Jurkat, Clone E6-1 (cell line): ENCODE results near the gene HOOK2.

Experiments used
- DNase-seq: peaks from one replicate; pipeline ENCODE4 v3.0.0-alpha.2; 2011; ENCODE audit warnings: low read depth, low spot score
- H3K4me3 ChIP-seq: 2 replicates; pipeline ENCODE4 v1.5.1; 2011; ENCODE audit warnings: mild to moderate bottlenecking, low read length, control low read depth, moderate library complexity

The HOOK2 gene

DNA sequence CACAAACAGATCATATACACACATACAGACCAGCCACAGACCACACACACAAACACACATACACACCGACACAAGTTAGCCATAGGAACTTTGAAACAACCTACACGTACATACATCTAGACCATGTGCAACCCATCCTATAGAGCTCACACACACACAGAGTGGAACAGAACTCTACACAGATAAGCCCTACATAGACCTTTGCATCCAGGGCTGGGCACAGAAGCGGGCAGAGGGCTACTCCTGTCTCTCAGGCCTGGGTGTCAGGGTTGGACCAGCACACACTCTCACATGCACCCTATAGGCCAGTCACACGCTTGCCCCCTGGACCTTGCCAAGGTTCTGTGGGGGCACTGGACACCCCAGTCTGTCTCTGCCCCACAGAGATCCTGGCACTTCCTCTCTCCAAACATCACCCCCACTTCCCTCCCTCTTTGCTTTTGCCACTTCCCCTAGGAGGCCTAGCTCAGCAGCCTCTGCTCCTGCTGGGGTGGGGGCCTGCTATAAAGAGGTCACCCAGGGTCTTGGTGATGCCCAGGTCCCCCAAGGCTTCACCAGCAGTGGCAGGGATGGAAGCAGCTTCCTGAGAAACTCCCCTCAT, 10.2 kb upstream of the HOOK2 start:
- no peak overlapping the region for H3K4me3 ChIP-seq
- DNase-seq: no peak

DNA sequence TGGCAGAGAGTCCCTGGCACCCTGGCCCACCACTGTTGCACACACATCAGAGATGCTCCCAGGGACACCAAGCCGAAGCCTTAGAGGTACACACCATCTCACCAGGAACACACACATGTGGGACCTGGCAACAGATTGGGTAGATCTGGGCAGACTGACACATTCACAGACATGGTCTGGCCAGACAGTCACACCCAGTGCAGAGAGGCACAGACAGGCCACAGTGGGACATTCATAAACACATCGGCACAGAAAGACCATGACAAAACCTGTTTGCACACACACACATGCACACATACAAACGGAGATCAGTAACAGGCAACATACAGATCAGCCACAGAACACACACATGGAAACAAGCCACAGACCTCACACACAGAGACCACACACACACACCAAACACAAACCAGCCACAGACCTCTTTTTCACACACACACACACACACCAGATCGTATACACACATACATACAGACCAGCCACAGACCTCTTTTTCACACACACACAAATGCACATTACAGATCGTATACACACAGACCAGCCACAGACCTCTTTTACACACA, 9.6 kb upstream of the HOOK2 start:
- H3K4me3 ChIP-seq: no peak overlapping the region
- no peak for DNase-seq

DNA sequence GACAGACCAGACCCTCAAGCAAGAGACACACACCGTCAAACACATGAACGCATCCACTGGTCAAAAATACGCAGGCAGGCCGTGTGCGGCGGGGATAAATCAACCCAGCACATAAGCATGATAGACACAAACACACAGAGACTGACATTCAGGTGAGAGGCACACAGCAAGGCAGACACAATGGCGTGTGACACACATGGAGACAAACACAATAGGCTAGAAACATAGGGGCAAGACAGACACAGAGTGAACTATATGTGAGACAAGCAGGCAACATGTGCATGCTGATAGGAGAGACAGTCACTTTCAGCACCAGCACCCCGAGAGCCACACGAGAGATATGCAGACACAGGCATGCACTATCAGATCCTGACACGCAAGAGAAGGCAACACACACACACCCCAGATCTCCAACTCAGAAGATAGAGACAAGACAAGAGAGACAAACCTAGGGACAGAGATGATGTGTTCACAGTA, 9.1 kb upstream of the HOOK2 start:
- no peak overlapping the region for H3K4me3 ChIP-seq
- no peak for DNase-seq

DNA sequence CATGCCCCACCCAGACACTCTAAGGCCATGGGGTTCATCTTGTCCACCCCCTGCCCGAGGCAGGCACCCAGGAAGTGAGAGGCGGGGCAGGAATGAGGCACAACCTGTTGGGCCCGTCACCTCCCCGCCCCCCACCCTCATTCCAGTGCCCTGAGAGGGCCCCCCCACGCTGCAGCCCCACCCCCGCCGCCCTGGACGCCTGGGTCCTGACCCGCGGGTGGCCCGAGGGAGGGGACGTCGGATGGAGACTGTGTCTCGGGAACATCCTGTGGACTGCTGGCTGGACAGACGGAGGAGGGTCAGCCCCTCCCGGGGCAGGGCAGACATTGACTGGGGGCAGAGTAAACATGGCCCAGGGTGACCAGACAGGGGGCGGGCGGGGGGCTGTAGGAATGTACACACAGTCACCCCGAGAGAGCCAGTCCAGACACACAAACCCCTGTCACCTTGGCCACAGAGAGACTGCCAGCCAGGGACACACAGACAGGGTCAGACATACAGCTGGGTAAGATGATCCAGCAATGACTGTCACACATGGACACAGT, 8.6 kb upstream of the HOOK2 start:
- DNase-seq: no peak
- H3K4me3 ChIP-seq: peak overlapping the region; percentile 67

DNA sequence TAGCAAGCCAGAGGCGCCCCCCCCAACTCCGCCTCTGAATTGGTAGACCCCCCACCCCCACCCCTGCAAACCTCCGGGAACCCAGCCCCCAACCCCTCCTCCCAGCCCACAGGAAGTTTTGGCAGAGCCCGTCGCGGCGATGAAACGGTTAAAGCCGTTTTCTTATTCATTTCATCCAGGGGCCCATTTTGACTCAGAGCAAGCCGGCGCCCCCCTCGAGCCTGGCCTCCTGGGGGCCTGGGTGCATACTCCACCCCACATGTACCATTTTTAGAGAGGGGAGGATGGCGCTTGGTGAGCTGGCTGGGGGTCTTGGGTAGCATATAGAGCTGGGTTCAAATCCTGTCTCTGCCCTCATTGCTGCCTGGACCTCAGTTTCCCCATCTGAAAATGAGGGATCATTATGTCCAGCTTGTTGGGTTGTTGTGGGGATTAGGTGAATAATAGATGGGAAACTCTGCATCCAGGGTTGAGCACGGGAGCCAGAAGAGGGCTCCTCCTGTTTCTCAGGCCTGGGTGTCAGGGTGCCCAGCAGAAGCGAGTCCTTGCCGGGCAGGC, 8.0 kb upstream of the HOOK2 start:
- peak overlapping the region; percentile 67 for H3K4me3 ChIP-seq
- peak; percentile 76 for DNase-seq

DNA sequence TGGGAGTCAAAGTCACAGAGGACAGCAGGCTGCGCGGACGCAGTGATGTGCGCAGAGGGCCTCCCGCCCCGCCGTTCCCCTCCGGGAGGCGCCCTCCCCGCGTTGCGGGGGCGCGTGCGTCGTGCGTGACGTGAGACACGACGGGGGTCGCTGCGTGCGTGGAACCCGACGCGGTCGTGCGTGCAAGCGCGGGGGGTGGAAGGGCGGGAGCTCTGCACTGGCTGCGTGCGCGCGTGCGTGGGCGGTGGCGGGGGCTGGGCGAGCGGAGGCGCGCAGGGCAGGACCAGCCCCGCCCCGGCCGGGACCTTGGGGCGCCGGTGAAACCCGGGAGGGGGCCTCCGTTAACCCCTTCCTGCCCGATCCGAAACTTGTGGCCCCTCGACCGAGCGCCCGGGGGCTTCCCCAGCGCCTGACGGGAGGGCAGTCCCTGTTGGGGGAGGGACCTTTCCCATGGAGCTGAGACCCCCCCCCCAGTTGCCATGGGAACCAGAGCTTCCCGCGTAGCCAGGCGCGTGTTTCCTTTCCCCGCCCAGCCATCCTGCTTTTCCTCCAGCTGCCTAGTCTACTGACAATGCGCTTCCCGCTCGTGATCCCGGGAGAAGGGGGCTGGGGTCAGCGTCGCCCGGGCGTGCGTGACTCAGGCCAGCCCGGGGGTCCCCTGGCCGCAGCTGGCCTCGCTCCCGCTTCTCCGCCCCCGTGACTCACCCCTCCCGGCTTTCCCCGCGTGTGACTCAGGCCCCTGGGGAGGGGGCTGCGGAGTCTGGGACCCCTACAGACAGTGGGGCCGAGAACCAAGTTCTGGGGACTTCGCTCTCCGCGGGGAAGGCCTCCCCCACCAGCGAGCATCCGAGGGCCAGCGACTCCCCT, 7.3 kb upstream of the HOOK2 start:
- peak; percentile 79 for DNase-seq
- peak overlapping the region; percentile 67 for H3K4me3 ChIP-seq

DNA sequence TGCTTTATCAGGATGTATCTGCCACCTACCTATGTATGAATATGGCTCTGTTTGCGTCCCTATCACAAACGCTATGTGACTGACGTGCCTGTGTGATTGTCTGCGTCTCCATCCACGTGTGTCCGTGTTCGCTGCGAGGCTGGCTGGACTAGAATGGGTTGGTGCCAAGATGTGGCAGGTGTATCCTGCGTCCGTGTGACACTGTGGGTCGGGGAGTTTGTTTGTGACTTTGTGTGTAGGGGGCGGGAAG, 6.7 kb upstream of the HOOK2 start:
- H3K4me3 ChIP-seq: peak overlapping the region; percentile 67

DNA sequence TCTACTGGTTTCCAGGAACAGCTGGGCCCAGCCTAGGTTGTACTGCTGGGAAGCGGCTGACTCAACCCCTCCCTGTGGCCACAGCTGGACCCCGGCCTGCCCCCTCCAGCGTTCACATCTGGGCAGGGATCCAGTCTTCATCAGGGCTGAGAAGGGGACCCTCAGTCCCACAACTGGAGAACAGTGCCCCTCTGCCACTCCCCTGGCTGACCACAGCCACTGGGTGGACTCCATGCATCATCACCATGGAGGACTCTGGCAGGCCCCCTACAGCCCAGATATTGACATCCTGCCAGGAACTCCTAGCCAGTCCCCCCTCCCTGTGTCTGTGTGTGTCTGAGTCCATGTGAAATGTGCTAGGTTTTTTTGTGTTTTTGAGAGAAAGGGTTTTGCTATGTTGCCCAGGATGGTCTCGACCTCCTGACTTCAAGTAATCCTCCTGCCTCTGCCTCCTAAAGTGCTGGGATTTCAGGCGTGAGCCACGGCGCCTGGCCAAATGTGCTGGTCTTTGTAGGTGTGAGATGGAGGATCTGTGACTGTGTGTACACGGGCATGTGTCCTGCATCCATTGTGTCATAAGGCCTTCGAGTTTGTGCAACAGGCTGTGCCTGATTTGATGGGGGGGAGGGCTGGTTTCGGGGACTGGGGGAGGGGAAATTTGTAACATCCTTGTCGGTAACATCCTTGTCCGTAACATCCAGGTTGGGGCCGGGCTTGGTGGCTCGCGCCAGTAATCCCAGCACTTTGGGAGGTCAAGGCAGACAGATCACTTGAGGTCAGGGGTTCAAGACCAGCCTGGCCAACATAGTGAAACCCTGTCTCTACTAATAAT, 4.0 kb upstream of the HOOK2 start:
- peak overlapping the region; percentile 73; the same call in 1 of the 2 replicates for H3K4me3 ChIP-seq
- DNase-seq: no peak

More for the DNA sequence above, 6.7 kb upstream of the HOOK2 start:
- no peak for DNase-seq

DNA sequence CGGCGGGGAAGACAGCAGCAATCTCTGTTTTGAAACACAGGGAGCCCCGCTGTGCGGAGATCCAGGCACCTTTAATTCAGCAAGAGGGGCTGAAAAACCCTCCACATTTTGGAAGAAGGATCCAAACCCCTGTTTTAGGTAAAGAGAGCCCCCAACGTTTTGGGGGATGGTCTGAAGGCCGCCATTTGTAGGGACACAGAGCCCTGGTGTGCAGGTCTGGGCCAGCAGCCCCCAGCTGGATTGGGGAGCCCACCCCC, 3.5 kb upstream of the HOOK2 start:
- no peak for DNase-seq
- H3K4me3 ChIP-seq: peak overlapping the region; percentile 73

DNA sequence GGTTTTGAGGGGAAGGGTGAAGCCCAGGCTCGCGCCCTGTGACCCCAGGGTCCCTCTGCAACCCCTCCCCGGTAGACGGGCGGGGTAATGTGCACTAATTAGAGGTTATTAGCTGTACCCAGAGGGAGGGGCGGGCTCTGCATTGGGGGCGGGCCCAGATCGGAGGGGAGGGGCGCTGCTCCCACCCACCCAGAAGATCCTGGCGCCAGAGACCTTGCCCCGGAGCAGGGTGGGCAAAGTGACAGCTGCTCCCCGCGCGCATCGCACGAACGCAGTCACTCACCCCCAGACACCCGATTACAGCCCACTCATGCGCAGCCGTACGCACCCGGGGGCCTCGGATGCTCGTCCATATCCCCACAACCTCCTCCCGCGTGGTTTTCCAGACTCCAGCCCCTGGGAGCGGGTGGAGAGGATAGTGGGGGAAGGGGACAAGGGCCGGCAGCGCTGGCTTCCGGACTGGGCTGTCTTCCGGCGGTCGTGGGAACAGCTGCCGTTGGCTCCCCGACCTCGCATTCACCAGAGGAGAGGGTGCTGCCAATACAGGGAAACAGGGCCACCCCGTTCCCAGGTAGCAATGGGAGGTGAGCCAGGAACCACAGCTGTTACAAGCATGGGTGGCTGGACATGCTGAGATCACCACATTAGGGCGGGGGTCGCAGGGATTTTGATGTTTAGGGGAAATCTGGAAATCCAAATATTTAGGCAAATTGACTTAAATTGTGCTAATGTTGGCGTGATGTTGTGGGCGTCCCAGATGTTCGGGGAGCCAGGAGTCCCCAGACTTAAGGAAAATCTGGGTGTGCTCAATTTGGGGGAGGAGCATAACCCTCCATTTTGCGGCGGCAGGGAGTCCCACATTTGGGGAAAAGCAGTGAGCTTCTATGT, 2.9 kb upstream of the HOOK2 start:
- H3K4me3 ChIP-seq: peak overlapping the region; percentile 73
- DNase-seq: no peak

DNA sequence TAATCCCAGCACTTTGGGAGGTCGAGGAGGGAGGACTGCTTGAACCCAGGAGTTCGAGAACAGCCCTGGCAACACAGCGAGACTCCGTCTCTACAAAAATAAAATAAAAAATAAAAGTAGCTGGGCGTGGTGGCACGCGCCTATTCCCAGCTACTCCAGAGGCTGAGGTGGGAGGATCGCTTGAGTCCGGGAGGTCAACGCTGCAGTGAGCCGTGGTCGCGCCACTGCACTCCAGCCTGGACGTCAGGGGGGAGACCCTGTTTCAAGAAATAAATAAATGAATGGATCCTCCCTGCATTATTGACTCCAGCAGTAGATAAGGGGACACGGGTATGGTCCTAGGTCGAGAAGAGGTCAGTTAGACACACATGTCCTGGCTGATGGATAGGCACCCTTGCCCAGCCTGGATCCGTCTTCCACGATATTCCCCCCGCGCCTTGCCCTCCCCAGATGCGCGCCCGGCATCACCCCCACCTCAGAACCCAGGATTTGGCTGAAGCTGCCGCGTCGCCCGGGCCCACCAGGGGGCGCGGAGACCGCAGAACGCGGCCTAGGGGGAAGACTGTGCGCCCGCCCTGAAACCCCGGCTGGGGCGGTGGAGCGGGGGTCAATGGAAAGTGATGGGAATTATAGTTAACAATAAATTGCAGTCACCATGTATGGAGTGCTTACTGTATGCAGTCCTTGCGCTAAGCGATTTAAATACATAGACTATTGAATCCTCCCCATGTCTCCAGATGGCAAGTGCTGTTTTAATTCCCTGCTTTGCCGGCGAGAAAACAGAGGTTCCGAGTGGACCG, 2.1 kb upstream of the HOOK2 start:
- DNase-seq: no peak
- peak overlapping the region; percentile 73 for H3K4me3 ChIP-seq

DNA sequence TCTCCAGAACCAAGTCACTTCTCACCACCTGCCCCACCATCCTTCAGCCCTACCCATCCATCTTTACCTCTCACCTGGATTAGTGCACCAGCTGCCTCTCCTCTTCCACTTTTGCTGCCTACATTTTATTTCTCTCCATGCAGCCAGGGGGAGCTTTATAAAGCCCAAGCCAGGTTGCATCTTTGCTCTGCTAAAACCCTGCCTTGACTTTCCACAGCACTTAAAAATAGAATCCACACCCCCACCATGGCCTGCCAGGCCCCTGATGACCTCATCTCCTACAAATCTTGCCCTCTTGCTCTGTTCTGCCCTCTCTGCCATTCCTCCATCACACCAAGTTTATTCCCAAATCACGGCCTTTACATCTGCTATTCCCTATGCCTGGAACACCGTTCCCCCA, 1.8 kb downstream of the HOOK2 start:
- H3K4me3 ChIP-seq: no peak overlapping the region
- DNase-seq: no peak

DNA sequence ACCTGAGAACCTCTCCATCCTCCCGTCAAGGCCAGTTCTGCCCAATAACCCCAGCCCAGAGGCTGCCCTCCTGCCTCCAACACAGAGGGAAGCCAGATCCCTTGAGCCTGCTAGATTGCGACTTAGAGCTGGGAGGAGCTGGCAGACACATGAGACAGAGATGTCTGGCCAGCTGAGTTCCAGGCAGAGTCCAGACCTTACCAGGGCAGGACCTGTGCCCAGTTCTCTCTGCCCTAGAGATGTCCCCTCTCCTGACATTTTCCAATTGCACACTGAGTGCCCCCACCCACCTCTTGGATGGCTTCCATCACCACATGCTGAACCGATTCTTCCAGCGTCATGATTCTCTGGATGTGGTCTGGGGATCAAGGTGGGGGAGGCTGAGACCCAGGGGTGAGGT, 3.0 kb downstream of the HOOK2 start:
- no peak overlapping the region for H3K4me3 ChIP-seq
- DNase-seq: no peak

DNA sequence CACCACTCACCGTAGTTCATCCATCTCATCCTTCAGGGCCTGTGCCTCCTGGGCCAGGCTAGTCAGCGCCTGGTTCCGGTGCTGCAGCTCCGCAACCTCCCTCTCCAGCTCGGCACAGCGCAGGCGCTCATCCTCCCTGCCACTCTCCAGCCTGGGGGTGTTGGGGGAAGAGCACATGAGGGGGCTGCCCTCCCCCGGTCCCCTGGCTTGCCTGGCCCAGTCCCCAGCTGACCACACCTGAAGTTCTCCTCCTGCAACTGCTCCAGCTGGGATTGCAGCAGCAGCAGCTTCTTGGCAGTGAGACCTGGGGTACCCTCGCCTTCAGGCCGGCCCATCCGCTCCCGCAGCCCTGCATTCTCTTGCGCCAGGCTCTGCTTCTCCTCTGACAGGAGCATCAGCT, 4.4 kb downstream of the HOOK2 start:
- H3K4me3 ChIP-seq: no peak overlapping the region
- no peak for DNase-seq

DNA sequence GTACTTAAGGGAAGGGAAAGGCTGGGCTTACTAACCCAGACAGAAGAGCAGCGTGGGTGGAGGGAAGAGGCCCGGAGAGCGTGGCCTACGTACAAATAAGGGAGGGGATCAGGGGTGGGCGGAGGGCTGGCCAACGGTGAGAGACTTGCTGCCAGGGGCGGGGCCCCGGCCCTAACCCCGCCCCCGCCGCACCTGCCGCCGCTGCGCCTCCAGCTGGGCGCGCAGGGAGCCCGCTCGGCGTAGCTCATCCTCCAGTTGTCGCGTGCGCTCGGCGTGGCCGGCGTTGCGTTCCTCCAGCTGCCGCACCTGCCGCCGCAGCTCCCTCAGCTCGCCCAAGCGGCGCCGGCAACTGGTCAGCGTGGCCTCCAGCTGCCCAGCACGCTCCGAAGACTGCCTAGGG, 5.7 kb downstream of the HOOK2 start:
- DNase-seq: peak; percentile 78

DNA sequence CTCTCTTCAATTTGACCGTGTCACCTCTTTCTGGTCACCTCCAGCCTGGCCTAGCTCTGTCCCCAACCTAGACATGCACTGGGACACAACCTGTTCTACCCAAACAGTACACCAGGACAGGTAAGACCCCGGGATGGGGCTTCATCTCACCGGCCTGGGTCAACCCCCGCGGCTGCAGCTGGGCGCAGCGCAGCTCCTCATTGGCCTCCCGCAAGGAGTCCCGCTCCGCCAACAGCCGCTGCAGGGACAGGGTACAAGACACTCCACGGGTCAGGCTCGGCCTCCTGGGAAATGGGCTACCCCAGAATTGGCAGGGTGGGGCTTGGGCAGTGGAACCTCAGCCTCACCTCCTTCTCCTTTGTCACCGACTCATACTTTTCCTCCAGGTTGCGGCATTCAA, 7.7 kb downstream of the HOOK2 start:
- H3K4me3 ChIP-seq: no peak overlapping the region
- DNase-seq: no peak

More for the DNA sequence above, 5.7 kb downstream of the HOOK2 start:
- H3K4me3 ChIP-seq: peak overlapping the region; percentile 36

DNA sequence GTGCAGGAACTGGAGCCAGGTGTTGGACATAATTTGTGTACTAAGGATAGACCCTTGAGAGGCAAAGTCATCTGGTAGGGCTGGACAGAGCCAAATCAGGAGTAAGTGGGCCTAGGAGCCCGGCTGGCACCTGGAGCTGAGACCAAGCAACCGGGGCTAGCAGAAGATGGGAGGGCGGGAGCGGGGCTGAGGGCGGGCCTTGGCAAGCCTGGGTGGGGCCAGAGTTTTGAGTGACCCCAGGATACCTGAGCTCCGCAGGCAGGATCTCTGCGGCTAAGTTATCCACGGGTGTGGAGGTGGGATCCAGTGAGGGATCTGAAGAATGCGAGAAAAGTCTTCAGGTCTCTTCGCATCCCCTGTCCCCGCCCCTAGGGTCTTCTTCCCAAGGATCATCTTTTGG, 8.2 kb downstream of the HOOK2 start:
- H3K4me3 ChIP-seq: no peak overlapping the region

DNA sequence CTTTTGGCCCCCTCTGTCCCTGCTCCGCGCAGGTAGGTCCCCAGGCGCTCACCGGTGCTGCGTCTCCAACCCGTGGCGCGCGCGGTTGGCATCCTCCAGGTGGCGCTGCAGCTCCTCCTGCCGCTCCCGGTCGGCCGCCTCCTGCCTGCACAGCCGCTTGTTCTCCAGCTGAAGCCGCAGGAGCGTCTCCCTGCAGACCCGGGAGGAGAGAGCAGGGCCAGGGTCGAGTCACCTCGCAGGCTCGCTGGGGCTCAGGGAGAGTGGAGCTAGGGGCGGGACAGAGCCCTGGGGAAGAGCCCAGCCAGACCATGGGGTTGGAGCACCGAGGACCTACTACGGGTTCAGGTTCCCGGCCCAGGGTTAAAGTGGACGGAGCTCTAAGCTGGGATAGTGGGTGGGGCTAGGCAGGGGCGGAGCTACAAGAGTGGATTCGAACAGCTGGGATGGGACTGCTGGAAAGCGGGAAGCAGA, 9.3 kb downstream of the HOOK2 start:
- peak overlapping the region; percentile 47 for H3K4me3 ChIP-seq
- DNase-seq: no peak

More for the DNA sequence above, 8.2 kb downstream of the HOOK2 start:
- DNase-seq: no peak
